Measurements from ENCODE around the gene HNRNPLL. TPM values are rescaled to one million over a fixed set of nuclear protein-coding genes. Genes with fewer than 3 reads are reported as not detected.

HNRNPLL gene
- polyA plus RNA-seq, 1 of the 3 experiments (the other 2 are of a cell fraction): 24.4 TPM

GRCh38 chr2:38613126-38613848 lies 10.6 kb upstream of the HNRNPLL start:
- POLR2A ChIA-PET: interaction anchor here (1.0 kb wide), 1 partner anchor 10 kb away, joined by 3 read pairs; the partner anchor contains the start of gene HNRNPLL
- CTCF ChIA-PET: interaction anchor here (0.6 to 6.7 kb wide), 4 partner anchors 9 to 85 kb away, joined by 3 to 54 read pairs (median 4); partner anchors contain the start of gene HNRNPLL
- H2AFZ ChIP-seq (ENCODE audit: low read depth): no peak overlapping the region
- no peak overlapping the region for H3K9ac ChIP-seq
- no peaks in the 10 kb centered on the region for H3K79me2 ChIP-seq (ENCODE audit: insufficient read depth)
- no peak for DNase-seq
- H3K27me3 ChIP-seq (ENCODE audit: insufficient read depth): no peaks in the 10 kb centered on the region
- no peaks in the 10 kb centered on the region for H3F3A ChIP-seq (replicated peaks; ENCODE audit: insufficient read depth)
- H3K4me2 ChIP-seq: no peak overlapping the region
- H3K4me3 ChIP-seq (ENCODE audit: low read depth in 2 of 2, low read length in 1 of 2): no peak overlapping the region
- H4K20me1 ChIP-seq (ENCODE audit: insufficient read depth): no peaks in the 10 kb centered on the region
- H3K36me3 ChIP-seq (replicated peaks in 1 of 2; ENCODE audit: control insufficient read depth in 1 of 2, insufficient read depth in 2 of 2, low read length in 1 of 2): no peaks in the 10 kb centered on the region
- no peaks in the 10 kb centered on the region for H3K4me1 ChIP-seq (ENCODE audit: control insufficient read depth in 1 of 2, insufficient read depth in 2 of 2, low read depth in 1 of 2, low read length in 1 of 2)
- no peaks in the 10 kb centered on the region for H3K9me2 ChIP-seq
- 90% methylated on average over 10 of the region's 10 CpGs for WGBS (ENCODE audit: low lambda C conversion rate)
- H3K27ac ChIP-seq (ENCODE audit: low read depth in 2 of 2, low read length in 1 of 2): no peak overlapping the region
- H3K9me3 ChIP-seq: no peaks in the 10 kb centered on the region
- no peak for TF ChIP-seq EP300 (IDR thresholded peaks at IDR 0.05; ENCODE audit: borderline replicate concordance in 1 of 2, low read depth in 1 of 2, low read length in 1 of 2)
- TF ChIP-seq NFIC (IDR thresholded peaks at IDR 0.05; ENCODE audit: borderline replicate concordance): no peak
- TF ChIP-seq RFX5 (IDR thresholded peaks at IDR 0.05; ENCODE audit: low read length): no peak
- no peak for TF ChIP-seq USF2 (IDR thresholded peaks at IDR 0.05; ENCODE audit: borderline replicate concordance, low read depth, low read length)
- TF ChIP-seq TEAD4 (IDR thresholded peaks at IDR 0.05; ENCODE audit: borderline replicate concordance, insufficient read depth): no peak
- no peak for TF ChIP-seq MEF2A (IDR thresholded peaks at IDR 0.05; ENCODE audit: borderline replicate concordance, low read depth)
- TF ChIP-seq EZH2phosphoT487 (IDR thresholded peaks at IDR 0.05; ENCODE audit: borderline replicate concordance, low read depth): no peak
- TF ChIP-seq REST (IDR thresholded peaks at IDR 0.05; ENCODE audit: low read depth, low read length): no peak
- TF ChIP-seq RCOR1 (IDR thresholded peaks at IDR 0.05; ENCODE audit: low read length): no peak

All from SK-N-SH (cell line).